Osteocyte (in vitro differentiated cells): ENCODE results near the gene NFE2. TPM values are rescaled to one million over a fixed set of nuclear protein-coding genes. Genes with fewer than 3 reads are reported as not detected.

Experiments
- DNase-seq: peaks from one replicate; pipeline ENCODE4 v3.0.0; 2021; ENCODE audit warnings: mixed read lengths; ENCODE audit not compliant: unreplicated experiment; ENCODE audit errors: extremely low spot score
- H3K27ac Mint-ChIP-seq: one replicate; pipeline ENCODE4 v1.8.0; 2021; ENCODE audit warnings: mild to moderate bottlenecking, mixed read lengths; ENCODE audit not compliant: unreplicated experiment
- H3K27me3 Mint-ChIP-seq: one replicate; pipeline ENCODE4 v1.8.0; 2021; ENCODE audit warnings: mixed read lengths; ENCODE audit not compliant: unreplicated experiment
- H3K36me3 Mint-ChIP-seq: one replicate; pipeline ENCODE4 v1.8.0; 2021; ENCODE audit warnings: mixed read lengths; ENCODE audit not compliant: unreplicated experiment
- H3K4me1 Mint-ChIP-seq: one replicate; pipeline ENCODE4 v1.8.0; 2021; ENCODE audit warnings: mixed read lengths; ENCODE audit not compliant: unreplicated experiment
- H3K4me3 Mint-ChIP-seq: one replicate; pipeline ENCODE4 v1.8.0; 2021; ENCODE audit warnings: mild to moderate bottlenecking, moderate library complexity, mixed read lengths; ENCODE audit not compliant: unreplicated experiment
- H3K9me3 Mint-ChIP-seq: one replicate; pipeline ENCODE4 v1.8.0; 2021; ENCODE audit warnings: mixed read lengths; ENCODE audit not compliant: unreplicated experiment
- CTCF ChIP-seq: fragments of 200-600 bp; sonication (generic); IDR thresholded peaks from 2 replicates; pipeline ENCODE4 v1.5.0; 2021; ENCODE audit warnings: antibody characterized with exemption, mild to moderate bottlenecking, moderate library complexity
- total RNA-seq: library from RNA; stranded (reverse); gene quantifications from 2 replicates; pipeline ENCODE4 v1.2.1, GENCODE V29; 2021

Gene NFE2
- total RNA-seq, 1 donor from 2014 or later: 0.30 TPM

- Mint-ChIP-seq H3K27me3 (no peaks in the 10 kb centered on the region), H3K36me3 (peaks cover 29% of the 10 kb centered on the region), H3K27ac (no peak overlapping the region), H3K9me3 (no peaks in the 10 kb centered on the region), H3K4me1 (peaks cover 7% of the 10 kb centered on the region), H3K4me3 (no peak overlapping the region)
- TF ChIP-seq CTCF: no peak
- DNase-seq: no peak
Observed at GRCh38 chr12:54338698-54339296, 38.0 kb upstream of the NFE2 start.

GRCh38 chr12:54337854-54338650 is 37.2 kb upstream of the NFE2 start:
- peaks cover 7% of the 10 kb centered on the region for H3K4me1 Mint-ChIP-seq
- H3K36me3 Mint-ChIP-seq: peaks cover 24% of the 10 kb centered on the region
- no peak overlapping the region for H3K27ac Mint-ChIP-seq
- no peaks in the 10 kb centered on the region for H3K9me3 Mint-ChIP-seq
- TF ChIP-seq CTCF: no peak
- H3K27me3 Mint-ChIP-seq: no peaks in the 10 kb centered on the region
- no peak for DNase-seq
- H3K4me3 Mint-ChIP-seq: no peak overlapping the region

- H3K9me3 Mint-ChIP-seq: no peaks in the 10 kb centered on the region
- H3K36me3 Mint-ChIP-seq: peaks cover 19% of the 10 kb centered on the region
- no peak overlapping the region for H3K27ac Mint-ChIP-seq
- no peak for TF ChIP-seq CTCF
- peaks cover 7% of the 10 kb centered on the region for H3K4me1 Mint-ChIP-seq
- H3K4me3 Mint-ChIP-seq: no peak overlapping the region
- no peaks in the 10 kb centered on the region for H3K27me3 Mint-ChIP-seq
- DNase-seq: no peak
Observed at GRCh38 chr12:54337280-54337842, 36.5 kb upstream of the NFE2 start.

GRCh38 chr12:54333420-54334034 is 32.7 kb upstream of the NFE2 start:
- H3K4me1 Mint-ChIP-seq: peaks cover 36% of the 10 kb centered on the region
- no peaks in the 10 kb centered on the region for H3K27me3 Mint-ChIP-seq
- no peak for TF ChIP-seq CTCF
- no peak overlapping the region for H3K4me3 Mint-ChIP-seq
- no peak for DNase-seq
- H3K36me3 Mint-ChIP-seq: no peaks in the 10 kb centered on the region
- H3K9me3 Mint-ChIP-seq: no peaks in the 10 kb centered on the region
- H3K27ac Mint-ChIP-seq: no peak overlapping the region

- Mint-ChIP-seq H3K27me3 (no peaks in the 10 kb centered on the region), H3K4me3 (no peak overlapping the region), H3K36me3 (no peaks in the 10 kb centered on the region), H3K9me3 (no peaks in the 10 kb centered on the region), H3K4me1 (peaks cover 39% of the 10 kb centered on the region), H3K27ac (no peak overlapping the region)
- TF ChIP-seq CTCF: no peak
- no peak for DNase-seq
Observed at GRCh38 chr12:54331461-54331860, 30.6 kb upstream of the NFE2 start.
